Right lung (tissue), 5 donors: ENCODE results near the gene CDSN. TPM values are rescaled to one million over a fixed set of nuclear protein-coding genes. Genes with fewer than 3 reads are reported as not detected.
A peak's percentile ranks its signal among the peaks of the same experiment; 100 is the strongest.

Experiments
- DNase-seq, 2 donors: peaks; one replicate each; pipeline ENCODE4 v3.0.0-alpha.2; 2013
- polyA plus RNA-seq, 5 donors: library from polyadenylated mRNA; unstranded; fragments of 120-200 nt; gene quantifications; one replicate each; pipeline versions ENCODE4 v1.2.1 to v1.2.3, GENCODE V29; 2013; ENCODE audit warnings: inconsistent platforms in 1 of 5, low replicate concordance in 1 of 5; ENCODE audit not compliant: insufficient read length in 5 of 5, insufficient read depth in 1 of 5

Gene CDSN
- polyA plus RNA-seq, 5 donors, result 0.09 TPM; not detected in 4

GRCh38 chr6:31149827-31150447 lies 29.7 kb upstream of the CDSN start:
- no peak for DNase-seq

GRCh38 chr6:31145386-31145785 lies 25.1 kb upstream of the CDSN start:
- DNase-seq, result no peak

GRCh38 chr6:31144970-31145340 lies 24.7 kb upstream of the CDSN start:
- DNase-seq, result no peak

- DNase-seq, result no peak
Observed at GRCh38 chr6:31144296-31144969, 24.2 kb upstream of the CDSN start.

- DNase-seq, result no peak
Observed at GRCh38 chr6:31143148-31143547, 22.9 kb upstream of the CDSN start.

- DNase-seq, result no peak
Observed at GRCh38 chr6:31142361-31142761, 22.1 kb upstream of the CDSN start.

- no peak for DNase-seq
Observed at GRCh38 chr6:31140643-31141042, 20.4 kb upstream of the CDSN start.

- no peak for DNase-seq
Observed at GRCh38 chr6:31139599-31139998, 19.4 kb upstream of the CDSN start.

GRCh38 chr6:31138982-31139381 lies 18.7 kb upstream of the CDSN start, which contains the start of gene PSORS1C2:
TSS of gene PSORS1C2 (minus strand) at chr6:31139066. CDS start at chr6:31139026, 40 bp downstream.
- no peak for DNase-seq

GRCh38 chr6:31135710-31136109 lies 15.5 kb upstream of the CDSN start:
- DNase-seq, result no peak

GRCh38 chr6:31132806-31133205 lies 12.6 kb upstream of the CDSN start:
- DNase-seq, result no peak

GRCh38 chr6:31131595-31131994 lies 11.3 kb upstream of the CDSN start:
- no peak for DNase-seq

GRCh38 chr6:31130751-31131150 lies 10.5 kb upstream of the CDSN start:
- DNase-seq, result no peak

- DNase-seq, result no peak
Observed at GRCh38 chr6:31129130-31129529, 8.9 kb upstream of the CDSN start.

- DNase-seq, result peak in 1 of 2 donors; percentile 24
Observed at GRCh38 chr6:31128093-31128676, 7.9 kb upstream of the CDSN start.

GRCh38 chr6:31126396-31127175 lies 6.3 kb upstream of the CDSN start:
- DNase-seq, result no peak

GRCh38 chr6:31125586-31126363 lies 5.5 kb upstream of the CDSN start:
- DNase-seq, result no peak

GRCh38 chr6:31125162-31125561 lies 4.9 kb upstream of the CDSN start:
- DNase-seq, result no peak

- peak in 1 of 2 donors; percentile 81 for DNase-seq
Observed at GRCh38 chr6:31122791-31123706, 2.8 kb upstream of the CDSN start.

GRCh38 chr6:31121131-31121790 lies 1.0 kb upstream of the CDSN start:
- no peak for DNase-seq
